GM12864 (cell line): ENCODE data around the gene TNFAIP3.

ENCODE experiments used
- DNase-seq: peaks from one replicate; pipeline ENCODE4 v3.0.0-alpha.2; 2011; ENCODE audit warnings: low read depth
- H3K4me3 ChIP-seq: 2 replicates; pipeline ENCODE4 v1.5.1; 2011; ENCODE audit warnings: mild to moderate bottlenecking, low read depth, low read length, control low read depth
- CTCF ChIP-seq: IDR thresholded peaks from 2 replicates; pipeline ENCODE4 v1.5.1; 2011; ENCODE audit warnings: low read depth, mild to moderate bottlenecking, moderate library complexity, low read length, control low read depth, inconsistent platforms; ENCODE audit errors: missing control alignments

The TNFAIP3 gene

GRCh38 chr6:137849981-137850714 lies 16.9 kb upstream of the TNFAIP3 start:
- no peak overlapping the region for H3K4me3 ChIP-seq
- no peak for TF ChIP-seq CTCF
- no peak for DNase-seq

- H3K4me3 ChIP-seq = no peak overlapping the region
- no peak for DNase-seq
- no peak for TF ChIP-seq CTCF
Measured at GRCh38 chr6:137850816-137851602, 16.1 kb upstream of the TNFAIP3 start.

- no peak overlapping the region for H3K4me3 ChIP-seq
- TF ChIP-seq CTCF = no peak
- DNase-seq = no peak
Measured at GRCh38 chr6:137851669-137852068, 15.4 kb upstream of the TNFAIP3 start.

- no peak for DNase-seq
- H3K4me3 ChIP-seq = no peak overlapping the region
- TF ChIP-seq CTCF = no peak
Measured at GRCh38 chr6:137852346-137852745, 14.7 kb upstream of the TNFAIP3 start.

- DNase-seq = no peak
- no peak for TF ChIP-seq CTCF
- H3K4me3 ChIP-seq = no peak overlapping the region
Measured at GRCh38 chr6:137852811-137853210, 14.2 kb upstream of the TNFAIP3 start.

GRCh38 chr6:137853569-137854213 lies 13.4 kb upstream of the TNFAIP3 start:
- no peak for DNase-seq
- no peak for TF ChIP-seq CTCF
- no peak overlapping the region for H3K4me3 ChIP-seq
